ENCODE data around the gene PDGFD. TPM values are rescaled to one million over a fixed set of nuclear protein-coding genes. Genes with fewer than 3 reads are reported as not detected.

The PDGFD gene
- polyA plus RNA-seq, 3 donors from 2014 or later = 58.2 to 88.0 (median 70.8) TPM

- Mint-ChIP-seq H3K36me3 (peaks cover 0 to 5% (median 0%) of the 10 kb centered on the region in 3 donors), H3K4me1 (peaks cover 19 to 37% of the 10 kb centered on the region in 2 donors), H3K27ac (no peak overlapping the region), H3K4me3 (no peak overlapping the region), H3K9me3 (no peaks in the 10 kb centered on the region), H3K27me3 (ENCODE audit: low read depth in 3 of 3) (peaks cover 0 to 1% (median 0%) of the 10 kb centered on the region in 3 donors)
- DNase-seq = no peak
Measured at GRCh38 chr11:104076455-104076854, 87.5 kb downstream of the PDGFD start.

GRCh38 chr11:104075706-104076105 lies 88.2 kb downstream of the PDGFD start:
- peaks cover 0 to 5% (median 0%) of the 10 kb centered on the region in 3 donors for H3K36me3 Mint-ChIP-seq
- peaks cover 0 to 1% (median 0%) of the 10 kb centered on the region in 3 donors for H3K27me3 Mint-ChIP-seq (ENCODE audit: low read depth in 3 of 3)
- H3K27ac Mint-ChIP-seq = no peak overlapping the region
- no peak for DNase-seq
- H3K4me1 Mint-ChIP-seq = peaks cover 19 to 39% of the 10 kb centered on the region in 2 donors
- no peaks in the 10 kb centered on the region for H3K9me3 Mint-ChIP-seq
- no peak overlapping the region for H3K4me3 Mint-ChIP-seq

- Mint-ChIP-seq H3K27ac (no peak overlapping the region), H3K9me3 (no peaks in the 10 kb centered on the region), H3K27me3 (ENCODE audit: low read depth in 3 of 3) (peaks cover 0 to 1% (median 0%) of the 10 kb centered on the region in 3 donors), H3K4me3 (no peak overlapping the region), H3K36me3 (peaks cover 0 to 5% (median 0%) of the 10 kb centered on the region in 3 donors), H3K4me1 (peaks cover 19 to 45% of the 10 kb centered on the region in 2 donors)
- no peak for DNase-seq
Measured at GRCh38 chr11:104075091-104075490, 88.9 kb downstream of the PDGFD start.

- H3K27ac Mint-ChIP-seq = peak overlapping the region in 3 of 6 donors; percentile 23 to 64 (median 37)
- no peaks in the 10 kb centered on the region for H3K9me3 Mint-ChIP-seq
- DNase-seq = no peak
Measured at GRCh38 chr11:104073950-104074705, 89.8 kb downstream of the PDGFD start.

GRCh38 chr11:104067534-104067933 lies 96.4 kb downstream of the PDGFD start:
- Mint-ChIP-seq H3K4me1 (peaks cover 10 to 24% of the 10 kb centered on the region in 2 donors), H3K27me3 (ENCODE audit: low read depth in 3 of 3) (no peaks in the 10 kb centered on the region), H3K36me3 (peaks cover 8 to 9% (median 8%) of the 10 kb centered on the region in 3 donors), H3K9me3 (no peaks in the 10 kb centered on the region), H3K27ac (peak overlapping the region in 1 of 6 donors; percentile 59), H3K4me3 (no peak overlapping the region)
- no peak for DNase-seq

More at GRCh38 chr11:104073950-104074705, 89.8 kb downstream of the PDGFD start:
- Mint-ChIP-seq H3K27me3 (ENCODE audit: low read depth in 3 of 3) (peaks cover 0 to 1% (median 0%) of the 10 kb centered on the region in 3 donors), H3K4me1 (peaks cover 19 to 48% of the 10 kb centered on the region in 2 donors), H3K36me3 (peaks cover 0 to 9% (median 0%) of the 10 kb centered on the region in 3 donors), H3K4me3 (no peak overlapping the region)

GRCh38 chr11:104064034-104064630 lies 99.8 kb downstream of the PDGFD start:
- no peak overlapping the region for H3K4me3 Mint-ChIP-seq
- peaks cover 4 to 9% (median 8%) of the 10 kb centered on the region in 3 donors for H3K36me3 Mint-ChIP-seq

GRCh38 chr11:104061853-104062521 lies 102.0 kb downstream of the PDGFD start:
- Mint-ChIP-seq H3K36me3 (peaks cover 4 to 9% (median 8%) of the 10 kb centered on the region in 3 donors), H3K4me3 (no peak overlapping the region), H3K27ac (peak overlapping the region in 1 of 6 donors; percentile 10), H3K27me3 (ENCODE audit: low read depth in 3 of 3) (no peaks in the 10 kb centered on the region), H3K4me1 (peaks cover 40 to 42% of the 10 kb centered on the region in 2 donors), H3K9me3 (no peaks in the 10 kb centered on the region)
- no peak for DNase-seq

More at GRCh38 chr11:104064034-104064630, 99.8 kb downstream of the PDGFD start:
- no peaks in the 10 kb centered on the region for H3K9me3 Mint-ChIP-seq
- no peaks in the 10 kb centered on the region for H3K27me3 Mint-ChIP-seq (ENCODE audit: low read depth in 3 of 3)
- no peak for DNase-seq
- H3K27ac Mint-ChIP-seq = no peak overlapping the region
- H3K4me1 Mint-ChIP-seq = peaks cover 37 to 46% of the 10 kb centered on the region in 2 donors

- Mint-ChIP-seq H3K4me1 (peaks cover 40 to 42% of the 10 kb centered on the region in 2 donors), H3K4me3 (peak overlapping the region in 1 of 5 donors; percentile 25), H3K9me3 (no peaks in the 10 kb centered on the region), H3K27ac (peak overlapping the region in 3 of 6 donors; percentile 0 to 8 (median 4)), H3K36me3 (peaks cover 4 to 9% (median 8%) of the 10 kb centered on the region in 3 donors), H3K27me3 (ENCODE audit: low read depth in 3 of 3) (no peaks in the 10 kb centered on the region)
- no peak for DNase-seq
Measured at GRCh38 chr11:104060820-104061219, 103.1 kb downstream of the PDGFD start.

GRCh38 chr11:104060004-104060794 lies 103.7 kb downstream of the PDGFD start:
- Mint-ChIP-seq H3K4me3 (no peak overlapping the region), H3K36me3 (peaks cover 4 to 10% (median 9%) of the 10 kb centered on the region in 3 donors), H3K9me3 (no peaks in the 10 kb centered on the region), H3K27ac (peak overlapping the region in 2 of 6 donors; percentile 9 to 62), H3K27me3 (ENCODE audit: low read depth in 3 of 3) (no peaks in the 10 kb centered on the region), H3K4me1 (peaks cover 40 to 42% of the 10 kb centered on the region in 2 donors)
- DNase-seq = no peak

GRCh38 chr11:104058680-104059079 lies 105.3 kb downstream of the PDGFD start:
- Mint-ChIP-seq H3K4me1 (peaks cover 39 to 51% of the 10 kb centered on the region in 2 donors), H3K36me3 (peaks cover 9 to 12% (median 11%) of the 10 kb centered on the region in 3 donors), H3K9me3 (no peaks in the 10 kb centered on the region), H3K27ac (peak overlapping the region in 1 of 6 donors; percentile 77), H3K27me3 (ENCODE audit: low read depth in 3 of 3) (no peaks in the 10 kb centered on the region), H3K4me3 (no peak overlapping the region)
- DNase-seq = no peak

- Mint-ChIP-seq H3K9me3 (no peaks in the 10 kb centered on the region), H3K36me3 (peaks cover 4 to 5% (median 5%) of the 10 kb centered on the region in 3 donors)
Measured at GRCh38 chr11:104057908-104058307, 106.0 kb downstream of the PDGFD start.

GRCh38 chr11:104055596-104055995 lies 108.4 kb downstream of the PDGFD start:
- Mint-ChIP-seq H3K27ac (peak overlapping the region in 1 of 6 donors; percentile 21), H3K36me3 (peaks cover 3 to 5% (median 5%) of the 10 kb centered on the region in 3 donors), H3K4me1 (peaks cover 16 to 39% of the 10 kb centered on the region in 2 donors), H3K9me3 (no peaks in the 10 kb centered on the region), H3K4me3 (no peak overlapping the region), H3K27me3 (ENCODE audit: low read depth in 3 of 3) (no peaks in the 10 kb centered on the region)
- DNase-seq = no peak

More at GRCh38 chr11:104057908-104058307, 106.0 kb downstream of the PDGFD start:
- no peak overlapping the region for H3K4me3 Mint-ChIP-seq
- no peak for DNase-seq
- peaks cover 32 to 48% of the 10 kb centered on the region in 2 donors for H3K4me1 Mint-ChIP-seq
- no peaks in the 10 kb centered on the region for H3K27me3 Mint-ChIP-seq (ENCODE audit: low read depth in 3 of 3)
- H3K27ac Mint-ChIP-seq = no peak overlapping the region

Measured in immature natural killer cell (primary cell).